Cardiac fibroblast (primary cell): ENCODE measurements around the gene PLEKHG4B.

Experiments
- DNase-seq, 2 donors: peaks; one replicate each; pipeline versions ENCODE4 v3.0.0 to v3.0.0-alpha.2; 2010; ENCODE audit warnings: low read depth in 2 of 2
- H3K4me3 ChIP-seq, 2 donors: replicated peaks in 1 of 2; 1 replicate in 1 of 2; 2 replicates in 1 of 2; pipeline ENCODE4 v1.5.1; 2011; ENCODE audit warnings: low read depth in 2 of 2, low read length in 2 of 2, mild to moderate bottlenecking in 2 of 2, moderate library complexity in 1 of 2
- TF ChIP-seq, protein P1 (sequence below): IDR thresholded peaks from one replicate; pipeline ENCODE4 v1.5.1; 2011; ENCODE audit warnings: low read depth, mild to moderate bottlenecking, low read length, inconsistent platforms

Gene PLEKHG4B

DNA sequence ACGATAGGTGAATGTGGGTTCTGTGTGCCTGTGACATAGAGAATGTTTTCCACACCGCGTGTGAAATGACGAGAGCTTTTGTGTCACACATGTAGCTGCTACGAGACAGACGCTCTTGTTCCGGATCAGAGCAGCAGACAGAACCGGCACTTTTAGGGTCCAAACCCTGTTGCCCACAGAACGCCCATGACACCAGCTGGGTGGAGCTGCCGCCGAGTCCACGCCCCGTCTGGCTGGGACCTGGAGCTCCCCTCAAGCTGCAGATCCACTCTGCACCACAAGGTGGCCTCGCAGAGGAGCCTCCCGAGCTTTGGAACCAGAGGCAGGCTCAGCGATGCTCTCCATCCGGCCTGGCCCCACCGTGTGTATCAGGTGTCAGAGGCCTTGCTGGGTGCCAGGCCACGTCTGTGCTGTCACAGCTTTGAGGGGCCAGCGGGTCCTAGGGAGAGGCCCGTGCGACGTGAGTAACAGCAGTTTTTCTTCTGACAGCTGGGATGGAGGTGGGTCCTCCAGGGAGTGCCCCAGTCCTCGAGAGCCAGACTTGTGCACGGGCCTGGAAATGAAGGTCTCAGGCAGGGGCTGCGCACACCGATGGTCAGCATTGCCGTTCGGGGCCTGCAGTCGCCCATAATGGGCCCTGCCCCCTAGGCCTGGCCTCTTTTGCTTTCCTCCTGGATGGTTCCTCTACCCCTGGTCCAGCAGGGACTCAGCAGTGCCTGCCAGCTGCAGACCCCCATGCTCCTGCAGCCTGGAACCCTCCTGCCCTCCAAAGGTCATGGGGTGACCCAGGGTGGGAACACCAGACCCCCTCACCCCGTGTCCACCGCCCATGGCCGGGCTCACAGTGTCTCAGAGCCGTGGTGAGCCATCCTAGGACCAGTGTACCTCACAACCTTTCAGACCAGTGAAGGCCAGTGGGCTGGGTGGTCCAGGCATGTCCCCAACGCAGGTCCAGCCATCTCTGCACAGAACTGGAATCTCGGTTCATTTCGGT is 96.8 kb downstream of the PLEKHG4B start:
- H3K4me3 ChIP-seq = no peak overlapping the region
- TF ChIP-seq, protein P1, sequence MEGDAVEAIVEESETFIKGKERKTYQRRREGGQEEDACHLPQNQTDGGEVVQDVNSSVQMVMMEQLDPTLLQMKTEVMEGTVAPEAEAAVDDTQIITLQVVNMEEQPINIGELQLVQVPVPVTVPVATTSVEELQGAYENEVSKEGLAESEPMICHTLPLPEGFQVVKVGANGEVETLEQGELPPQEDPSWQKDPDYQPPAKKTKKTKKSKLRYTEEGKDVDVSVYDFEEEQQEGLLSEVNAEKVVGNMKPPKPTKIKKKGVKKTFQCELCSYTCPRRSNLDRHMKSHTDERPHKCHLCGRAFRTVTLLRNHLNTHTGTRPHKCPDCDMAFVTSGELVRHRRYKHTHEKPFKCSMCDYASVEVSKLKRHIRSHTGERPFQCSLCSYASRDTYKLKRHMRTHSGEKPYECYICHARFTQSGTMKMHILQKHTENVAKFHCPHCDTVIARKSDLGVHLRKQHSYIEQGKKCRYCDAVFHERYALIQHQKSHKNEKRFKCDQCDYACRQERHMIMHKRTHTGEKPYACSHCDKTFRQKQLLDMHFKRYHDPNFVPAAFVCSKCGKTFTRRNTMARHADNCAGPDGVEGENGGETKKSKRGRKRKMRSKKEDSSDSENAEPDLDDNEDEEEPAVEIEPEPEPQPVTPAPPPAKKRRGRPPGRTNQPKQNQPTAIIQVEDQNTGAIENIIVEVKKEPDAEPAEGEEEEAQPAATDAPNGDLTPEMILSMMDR = peak; percentile 96
- peak; percentile 85 to 87 for DNase-seq

DNA sequence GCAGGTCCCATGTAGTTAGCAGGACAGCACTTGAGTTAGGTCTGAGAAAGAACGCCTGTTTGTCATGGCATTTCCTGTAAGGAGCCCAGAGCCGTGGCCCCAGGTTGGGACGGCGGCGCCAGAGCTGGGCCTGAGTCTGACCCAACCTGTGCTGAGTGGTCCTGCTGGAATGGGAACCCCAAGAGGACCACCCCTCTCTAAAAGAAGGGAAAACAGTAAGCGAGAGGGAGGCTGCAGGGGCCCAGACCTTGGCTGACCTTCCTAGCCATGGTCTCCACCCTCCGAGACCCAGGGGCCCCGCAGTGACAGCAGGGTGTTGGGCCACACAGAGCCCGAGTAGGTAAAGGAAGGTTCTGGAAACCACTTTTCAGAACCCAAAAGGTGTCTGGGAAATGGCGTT is 97.5 kb downstream of the PLEKHG4B start:
- DNase-seq = no peak
- TF ChIP-seq, protein P1 = no peak
- H3K4me3 ChIP-seq = no peak overlapping the region

DNA sequence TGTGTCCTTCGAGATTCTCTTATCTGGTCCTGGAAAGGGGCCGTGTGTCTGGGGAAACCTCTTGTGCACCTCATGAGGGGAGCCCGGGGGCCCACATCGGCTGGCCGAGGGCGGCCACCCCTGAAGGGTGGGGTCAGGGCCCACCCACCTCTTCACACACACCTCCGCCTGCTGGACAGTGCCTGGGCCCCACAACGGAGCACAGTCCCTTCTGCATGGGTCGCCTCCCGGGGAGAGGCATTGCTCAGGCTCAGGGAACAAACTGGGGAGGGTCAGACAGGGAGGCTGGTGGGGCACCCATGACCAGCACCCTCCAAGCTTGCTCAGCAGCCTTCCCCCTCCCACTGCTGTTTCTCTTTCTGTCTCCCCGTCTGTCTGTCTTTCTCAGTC is 98.0 kb downstream of the PLEKHG4B start:
- TF ChIP-seq, protein P1 = no peak
- H3K4me3 ChIP-seq = no peak overlapping the region
- DNase-seq = no peak

DNA sequence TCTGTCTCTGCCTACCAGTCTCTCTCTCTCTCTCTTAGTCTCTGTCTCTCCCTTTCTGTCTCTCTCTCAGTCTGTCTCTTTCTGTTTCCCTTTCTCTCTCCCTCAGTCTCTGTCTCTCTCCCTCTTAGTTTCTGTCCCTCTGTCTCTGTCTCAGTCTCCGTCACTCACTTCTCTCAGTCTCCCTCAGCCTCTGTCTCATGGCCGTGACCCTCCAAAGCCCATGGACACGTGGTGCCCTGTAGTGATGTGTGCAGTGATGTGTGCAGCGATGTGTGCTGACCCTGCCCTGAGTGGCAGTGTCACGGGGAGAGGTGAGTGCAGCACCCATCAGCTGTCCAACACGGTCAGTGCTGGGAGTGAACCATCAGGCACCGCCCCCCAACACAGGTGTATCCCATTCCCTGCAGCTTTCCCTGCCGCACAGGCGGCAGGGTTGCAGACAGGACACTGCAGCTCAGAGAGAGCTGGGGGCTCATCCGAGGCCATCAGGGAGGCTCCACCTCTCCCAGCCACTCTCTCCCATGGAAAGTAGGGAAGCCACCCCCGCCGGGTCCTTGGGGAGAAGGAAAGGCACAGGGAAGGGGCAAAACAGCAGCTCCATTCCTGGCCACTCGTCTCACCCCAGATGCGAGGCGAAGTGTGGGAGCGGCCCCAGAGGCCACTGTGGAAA is 98.5 kb downstream of the PLEKHG4B start:
- no peak overlapping the region for H3K4me3 ChIP-seq
- TF ChIP-seq, protein P1 = no peak
- no peak for DNase-seq

DNA sequence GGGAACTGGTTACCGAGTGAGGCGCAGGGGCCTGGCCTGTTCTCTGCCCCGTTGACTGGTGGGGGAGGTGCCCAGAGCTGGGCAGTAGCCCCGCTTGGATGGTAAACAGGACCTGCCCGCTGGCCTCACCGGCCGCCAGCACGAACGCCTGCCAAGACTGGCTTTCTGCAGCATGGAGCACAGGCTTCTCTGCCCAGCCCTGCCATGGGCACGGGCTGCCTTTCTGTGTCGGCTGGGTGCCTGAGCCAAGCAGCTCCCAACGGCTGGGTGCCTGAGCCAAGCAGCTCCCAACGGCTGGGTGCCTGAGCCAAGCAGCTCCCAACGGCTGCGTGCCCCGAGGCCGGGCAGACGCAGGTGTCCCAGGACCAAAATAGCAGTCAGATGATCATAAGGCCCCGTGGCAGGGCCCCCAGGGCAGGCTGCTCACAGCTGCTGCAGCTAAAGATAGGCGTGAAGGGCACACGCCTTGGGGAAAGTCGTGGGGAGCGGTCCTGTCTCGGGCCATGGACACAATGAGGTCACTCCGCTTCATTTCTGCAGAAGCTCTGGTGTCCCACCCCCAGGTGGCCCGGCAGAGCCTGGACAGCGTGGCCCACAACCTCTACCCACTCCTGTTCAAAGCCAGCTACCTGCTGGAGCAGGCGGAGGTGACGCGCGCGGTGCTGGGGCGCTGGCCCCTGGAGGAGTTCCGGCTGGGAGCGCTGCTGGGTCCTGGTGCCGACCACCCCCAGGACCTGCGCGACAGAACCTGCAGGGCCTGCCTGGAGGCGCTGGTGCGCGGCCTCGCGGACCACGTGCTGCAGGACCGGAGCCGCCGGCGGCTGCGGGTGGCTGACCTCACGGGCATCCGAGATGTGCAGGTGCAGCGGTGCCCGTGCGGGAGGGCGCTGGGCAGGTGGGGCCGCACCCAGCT is 99.3 kb downstream of the PLEKHG4B start, which contains the start of gene LRRC14B:
TSS of gene LRRC14B (plus strand) at position 460 of the 913 bp plus-strand sequence. CDS start at position 504, 44 bp downstream.
- H3K4me3 ChIP-seq = no peak within 1 kb of the TSS
- DNase-seq = no peak
- TF ChIP-seq, protein P1 = no peak

DNA sequence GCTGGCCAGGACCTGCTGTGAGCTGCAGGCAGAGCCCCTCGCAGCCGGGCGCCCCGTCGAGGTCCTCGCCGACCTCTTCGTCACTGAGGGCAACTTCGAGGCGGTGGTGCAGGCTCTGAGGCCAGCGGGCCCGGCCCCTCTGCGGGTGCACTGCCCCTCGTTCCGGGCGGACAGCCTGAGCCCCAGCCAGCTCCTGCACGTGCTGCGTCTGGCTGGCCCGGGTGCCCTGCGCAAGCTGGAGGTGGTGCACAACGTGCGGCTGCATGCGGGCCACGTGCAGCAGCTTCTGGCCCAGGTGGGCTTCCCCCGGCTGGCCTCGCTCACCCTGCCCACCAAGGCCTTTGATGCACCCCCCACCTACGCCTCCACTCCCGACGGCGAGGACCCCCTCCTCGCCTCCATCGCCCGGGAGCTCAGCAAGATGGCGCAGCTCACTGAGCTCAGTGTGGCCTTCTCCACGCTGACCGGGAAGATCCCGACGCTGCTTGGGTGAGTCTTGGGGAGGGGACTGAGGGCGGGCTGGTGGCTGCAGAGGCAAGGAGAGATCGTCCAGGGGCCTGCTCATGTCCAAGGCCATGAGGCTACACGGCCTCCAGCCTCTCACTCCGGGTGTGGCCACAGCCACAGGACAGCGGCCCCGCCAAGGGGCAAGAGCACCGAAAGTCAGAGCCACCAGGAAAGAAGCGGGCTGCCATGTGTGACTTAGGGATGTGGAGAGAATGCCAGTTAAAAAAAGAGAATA is 100.2 kb downstream of the PLEKHG4B start:
- DNase-seq = no peak
- no peak overlapping the region for H3K4me3 ChIP-seq
- TF ChIP-seq, protein P1 = no peak
